GM04503 (cell line): ENCODE data around the gene GDPD5.

Experiments used
- DNase-seq: peaks from one replicate; pipeline ENCODE4 v3.0.0-alpha.2; 2012; ENCODE audit warnings: low read depth

The GDPD5 gene

GRCh38 chr11:75487365-75487764, 38.4 kb downstream of the GDPD5 start:
- DNase-seq = no peak

GRCh38 chr11:75485742-75486141, 40.0 kb downstream of the GDPD5 start:
- DNase-seq = no peak

- no peak for DNase-seq
Observed at GRCh38 chr11:75482931-75483469, 42.7 kb downstream of the GDPD5 start.

- no peak for DNase-seq
Observed at GRCh38 chr11:75481922-75482606, 43.7 kb downstream of the GDPD5 start.

GRCh38 chr11:75481223-75481921, 44.4 kb downstream of the GDPD5 start:
- no peak for DNase-seq

- DNase-seq = no peak
Observed at GRCh38 chr11:75480185-75481175, 45.3 kb downstream of the GDPD5 start.

- DNase-seq = no peak
Observed at GRCh38 chr11:75479597-75480145, 46.1 kb downstream of the GDPD5 start.

- DNase-seq = no peak
Observed at GRCh38 chr11:75478783-75479596, 46.8 kb downstream of the GDPD5 start.

- no peak for DNase-seq
Observed at GRCh38 chr11:75477614-75477935, 48.2 kb downstream of the GDPD5 start.

GRCh38 chr11:75476739-75477613, 48.8 kb downstream of the GDPD5 start:
- DNase-seq = no peak

GRCh38 chr11:75475767-75476650, 49.7 kb downstream of the GDPD5 start:
- no peak for DNase-seq

GRCh38 chr11:75474878-75475766, 50.6 kb downstream of the GDPD5 start:
- no peak for DNase-seq

- no peak for DNase-seq
Observed at GRCh38 chr11:75474240-75474639, 51.5 kb downstream of the GDPD5 start.

- no peak for DNase-seq
Observed at GRCh38 chr11:75473684-75474083, 52.1 kb downstream of the GDPD5 start.

GRCh38 chr11:75472081-75472732, 53.5 kb downstream of the GDPD5 start:
- no peak for DNase-seq

- DNase-seq = no peak
Observed at GRCh38 chr11:75471176-75471973, 54.4 kb downstream of the GDPD5 start.
